ENCODE measurements around the gene SLX9. TPM values are rescaled to one million over a fixed set of nuclear protein-coding genes. Genes with fewer than 3 reads are reported as not detected.

SLX9 gene
- total RNA-seq, 1 donor from 2014 or later = 8.3 TPM

- Histone ChIP-seq H3K4me3 (no peak overlapping the region), H3K27ac (no peak overlapping the region), H3K27me3 (no peaks in the 10 kb centered on the region), H3K4me1 (peaks cover 14% of the 10 kb centered on the region), H3K9me3 (no peaks in the 10 kb centered on the region), H3K36me3 (no peaks in the 10 kb centered on the region)
- intact Hi-C loops (cut with DNase I) = no loop called here
- TF ChIP-seq POLR2A (IDR thresholded peaks at IDR 0.05) (no peak), POLR2AphosphoS5 (IDR thresholded peaks at IDR 0.05; ENCODE audit: insufficient read depth in 1 of 2, low read depth in 1 of 2) (no peak)
- DNase-seq (ENCODE audit: extremely low spot score in 2 of 2) = no peak
Observed at GRCh38 chr21:45016031-45016405, 76.2 kb downstream of the SLX9 start.

GRCh38 chr21:45016406-45017038 is 76.7 kb downstream of the SLX9 start:
- H3K4me3 ChIP-seq = no peak overlapping the region
- H3K27me3 ChIP-seq = no peaks in the 10 kb centered on the region
- H3K4me1 ChIP-seq = peaks cover 14% of the 10 kb centered on the region
- no peak overlapping the region for H3K27ac ChIP-seq
- H3K36me3 ChIP-seq = no peaks in the 10 kb centered on the region
- intact Hi-C loops (cut with DNase I) = no loop called here
- TF ChIP-seq CTCF (IDR thresholded peaks at IDR 0.05) (no peak), POLR2A (IDR thresholded peaks at IDR 0.05) (no peak), POLR2AphosphoS5 (IDR thresholded peaks at IDR 0.05; ENCODE audit: insufficient read depth in 1 of 2, low read depth in 1 of 2) (no peak)
- H3K9me3 ChIP-seq = no peaks in the 10 kb centered on the region
- DNase-seq (ENCODE audit: extremely low spot score in 2 of 2) = no peak

GRCh38 chr21:45017039-45017960 is 77.5 kb downstream of the SLX9 start:
- intact Hi-C loops (cut with DNase I) = no loop called here
- no peak overlapping the region for H3K27ac ChIP-seq
- no peak overlapping the region for H3K4me3 ChIP-seq
- peaks cover 9% of the 10 kb centered on the region for H3K4me1 ChIP-seq
- TF ChIP-seq POLR2AphosphoS5 (IDR thresholded peaks at IDR 0.05; ENCODE audit: insufficient read depth in 1 of 2, low read depth in 1 of 2) (no peak), CTCF (IDR thresholded peaks at IDR 0.05) (no peak), POLR2A (IDR thresholded peaks at IDR 0.05) (no peak)
- DNase-seq (ENCODE audit: extremely low spot score in 2 of 2) = no peak
- H3K36me3 ChIP-seq = no peaks in the 10 kb centered on the region
- no peaks in the 10 kb centered on the region for H3K27me3 ChIP-seq
- no peaks in the 10 kb centered on the region for H3K9me3 ChIP-seq

- no peak for TF ChIP-seq POLR2AphosphoS5 (IDR thresholded peaks at IDR 0.05; ENCODE audit: insufficient read depth in 1 of 2, low read depth in 1 of 2)
- no peak for TF ChIP-seq POLR2A (IDR thresholded peaks at IDR 0.05)
- no peak for TF ChIP-seq CTCF (IDR thresholded peaks at IDR 0.05)
- H3K4me1 ChIP-seq = peaks cover 5% of the 10 kb centered on the region
- H3K9me3 ChIP-seq = no peaks in the 10 kb centered on the region
- H3K27ac ChIP-seq = peak overlapping the region; percentile 58
- no peak for DNase-seq (ENCODE audit: extremely low spot score in 2 of 2)
- peak overlapping the region; percentile 43 for H3K4me3 ChIP-seq
- no peaks in the 10 kb centered on the region for H3K27me3 ChIP-seq
- no peaks in the 10 kb centered on the region for H3K36me3 ChIP-seq
- intact Hi-C loops (cut with DNase I) = no loop called here
Observed at GRCh38 chr21:45018131-45019075, 78.6 kb downstream of the SLX9 start.
